ENCODE results near the gene NCF4. TPM values are rescaled to one million over a fixed set of nuclear protein-coding genes. Genes with fewer than 3 reads are reported as not detected.

Gene NCF4
- total and polyA plus RNA-seq, 8 donors = 3.2 to 68.1 (median 3.7) TPM

GRCh38 chr22:36863979-36864378, 3.2 kb downstream of the NCF4 start:
- ATAC-seq (no peak), DNase-seq (no peak)
- Histone ChIP-seq H3K36me3 (peaks cover 0 to 36% of the 10 kb centered on the region in 2 donors), H3K9me3 (no peaks in the 10 kb centered on the region), H3K27me3 (no peaks in the 10 kb centered on the region), H3K27ac (peak overlapping the region in 1 of 2 donors; percentile 96), H3K4me1 (peaks cover 0 to 63% of the 10 kb centered on the region in 2 donors), H3K4me3 (no peak overlapping the region)
- intact Hi-C loops (cut with DNase I) = no loop called here
- TF ChIP-seq CTCF (IDR thresholded peaks at IDR 0.05) = no peak

- Histone ChIP-seq H3K9me3 (no peaks in the 10 kb centered on the region), H3K4me1 (peaks cover 0 to 56% of the 10 kb centered on the region in 2 donors), H3K27me3 (no peaks in the 10 kb centered on the region), H3K36me3 (peaks cover 0 to 41% of the 10 kb centered on the region in 2 donors), H3K4me3 (no peak overlapping the region), H3K27ac (peak overlapping the region in 1 of 2 donors; percentile 96)
- intact Hi-C loops (cut with DNase I) = no loop called here
- ATAC-seq (no peak), DNase-seq (no peak)
- TF ChIP-seq CTCF (IDR thresholded peaks at IDR 0.05) = no peak
These were observed 3.8 kb downstream of the NCF4 start for GRCh38 chr22:36864454-36865215.

- DNase-seq = peak in 1 of 4 donors; percentile 7
These were observed 4.5 kb downstream of the NCF4 start for GRCh38 chr22:36865346-36865745.

GRCh38 chr22:36867695-36868094, 6.9 kb downstream of the NCF4 start:
- H3K27ac ChIP-seq = no peak overlapping the region
- H3K4me3 ChIP-seq = no peak overlapping the region
- no peak for DNase-seq
- H3K27me3 ChIP-seq = no peaks in the 10 kb centered on the region
- TF ChIP-seq CTCF (IDR thresholded peaks at IDR 0.05) = no peak
- peaks cover 0 to 35% of the 10 kb centered on the region in 2 donors for H3K4me1 ChIP-seq
- no peaks in the 10 kb centered on the region for H3K9me3 ChIP-seq
- no peak for ATAC-seq
- peaks cover 0 to 68% of the 10 kb centered on the region in 2 donors for H3K36me3 ChIP-seq
- intact Hi-C loops (cut with DNase I) = no loop called here

More at GRCh38 chr22:36865346-36865745, 4.5 kb downstream of the NCF4 start:
- no peaks in the 10 kb centered on the region for H3K9me3 ChIP-seq
- peaks cover 0 to 50% of the 10 kb centered on the region in 2 donors for H3K4me1 ChIP-seq
- no peak for ATAC-seq
- H3K4me3 ChIP-seq = no peak overlapping the region
- H3K36me3 ChIP-seq = peaks cover 0 to 48% of the 10 kb centered on the region in 2 donors
- no peak for TF ChIP-seq CTCF (IDR thresholded peaks at IDR 0.05)
- H3K27me3 ChIP-seq = no peaks in the 10 kb centered on the region
- intact Hi-C loops (cut with DNase I) = no loop called here
- H3K27ac ChIP-seq = no peak overlapping the region

- no peaks in the 10 kb centered on the region for H3K27me3 ChIP-seq
- intact Hi-C loops (cut with DNase I) = no loop called here
- no peak for DNase-seq
- no peak for TF ChIP-seq CTCF (IDR thresholded peaks at IDR 0.05)
- peaks cover 0 to 35% of the 10 kb centered on the region in 2 donors for H3K4me1 ChIP-seq
- H3K4me3 ChIP-seq = no peak overlapping the region
- H3K27ac ChIP-seq = no peak overlapping the region
- peaks cover 0 to 68% of the 10 kb centered on the region in 2 donors for H3K36me3 ChIP-seq
- H3K9me3 ChIP-seq = no peaks in the 10 kb centered on the region
- no peak for ATAC-seq
These were observed 7.9 kb downstream of the NCF4 start for GRCh38 chr22:36868546-36869181.
